ENCODE measurements around the gene BHLHA15.

Gene BHLHA15

GRCh38 chr7:98225913-98226614 lies 14.8 kb downstream of the BHLHA15 start:
- DNase-seq (ENCODE audit: low read depth, low spot score), result no peak

GRCh38 chr7:98227939-98228338 lies 16.7 kb downstream of the BHLHA15 start:
- no peak for DNase-seq (ENCODE audit: low read depth, low spot score)

GRCh38 chr7:98228801-98229200 lies 17.6 kb downstream of the BHLHA15 start:
- no peak for DNase-seq (ENCODE audit: low read depth, low spot score)

- DNase-seq (ENCODE audit: low read depth, low spot score), result no peak
Observed at GRCh38 chr7:98229441-98229840, 18.2 kb downstream of the BHLHA15 start.

- no peak for DNase-seq (ENCODE audit: low read depth, low spot score)
Observed at GRCh38 chr7:98229991-98230745, 18.9 kb downstream of the BHLHA15 start.

- DNase-seq (ENCODE audit: low read depth, low spot score), result no peak
Observed at GRCh38 chr7:98230746-98231471, 19.7 kb downstream of the BHLHA15 start.

GRCh38 chr7:98231493-98232262 lies 20.4 kb downstream of the BHLHA15 start:
- DNase-seq (ENCODE audit: low read depth, low spot score), result no peak

- DNase-seq (ENCODE audit: low read depth, low spot score), result no peak
Observed at GRCh38 chr7:98232263-98232585, 21.0 kb downstream of the BHLHA15 start.

- DNase-seq (ENCODE audit: low read depth, low spot score), result no peak
Observed at GRCh38 chr7:98232799-98233198, 21.6 kb downstream of the BHLHA15 start.

- no peak for DNase-seq (ENCODE audit: low read depth, low spot score)
Observed at GRCh38 chr7:98233219-98234070, 22.2 kb downstream of the BHLHA15 start.

- DNase-seq (ENCODE audit: low read depth, low spot score), result no peak
Observed at GRCh38 chr7:98234429-98235147, 23.3 kb downstream of the BHLHA15 start.

GRCh38 chr7:98235901-98236300 lies 24.7 kb downstream of the BHLHA15 start:
- no peak for DNase-seq (ENCODE audit: low read depth, low spot score)

GRCh38 chr7:98236355-98237185 lies 25.3 kb downstream of the BHLHA15 start:
- no peak for DNase-seq (ENCODE audit: low read depth, low spot score)

GRCh38 chr7:98238076-98238475 lies 26.8 kb downstream of the BHLHA15 start:
- no peak for DNase-seq (ENCODE audit: low read depth, low spot score)

- no peak for DNase-seq (ENCODE audit: low read depth, low spot score)
Observed at GRCh38 chr7:98238976-98239375, 27.7 kb downstream of the BHLHA15 start.

GRCh38 chr7:98240961-98241673 lies 29.9 kb downstream of the BHLHA15 start:
- DNase-seq (ENCODE audit: low read depth, low spot score), result no peak

GRCh38 chr7:98241674-98242241 lies 30.5 kb downstream of the BHLHA15 start:
- DNase-seq (ENCODE audit: low read depth, low spot score), result no peak

- DNase-seq (ENCODE audit: low read depth, low spot score), result no peak
Observed at GRCh38 chr7:98242342-98242741, 31.1 kb downstream of the BHLHA15 start.
